ENCODE data around the gene BSPH1.
"Not testable (repeated sequence)": the region's sequence is repeated elsewhere in the genome, so short reads cannot be mapped to it uniquely, and the experiment has no call there.

The BSPH1 gene, protein sequence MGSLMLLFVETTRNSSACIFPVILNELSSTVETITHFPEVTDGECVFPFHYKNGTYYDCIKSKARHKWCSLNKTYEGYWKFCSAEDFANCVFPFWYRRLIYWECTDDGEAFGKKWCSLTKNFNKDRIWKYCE

GRCh38 chr19:47992070-47992469, at the start of gene BSPH1:
Gene BSPH1 (minus strand): TSS chr19:47992170. CDS start chr19:47992081, 89 bp downstream.
- no peak for DNase-seq (ENCODE audit: low read depth in 2 of 2)

- no peak for DNase-seq (ENCODE audit: low read depth in 2 of 2)
Observed at GRCh38 chr19:48036765-48037164, 44.8 kb upstream of the BSPH1 start.

DNA sequence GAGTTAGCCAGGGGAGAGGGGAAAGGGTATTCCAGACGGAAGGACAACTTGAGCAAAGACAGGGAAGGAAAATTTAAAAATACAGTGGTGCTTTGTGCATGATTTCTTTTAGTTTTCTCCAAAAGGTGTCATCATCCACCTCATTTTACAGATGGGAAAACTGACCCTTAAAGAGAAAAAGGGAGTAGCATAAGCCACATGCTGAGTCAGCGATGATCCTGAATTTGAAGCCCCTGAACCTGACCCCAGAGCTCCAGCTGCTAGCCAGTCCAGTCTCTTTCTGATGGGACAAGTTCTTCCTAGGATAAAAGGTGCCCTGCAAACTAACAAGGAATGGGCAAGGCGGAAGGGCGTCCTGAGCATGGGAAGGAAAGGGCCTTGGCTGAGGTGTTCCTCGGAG, 41.6 kb upstream of the BSPH1 start:
- DNase-seq (ENCODE audit: low read depth in 2 of 2), result no peak

- no peak for DNase-seq (ENCODE audit: low read depth in 2 of 2)
Observed at GRCh38 chr19:48030073-48030472, 38.1 kb upstream of the BSPH1 start.

- no peak for DNase-seq (ENCODE audit: low read depth in 2 of 2)
Observed at GRCh38 chr19:48029431-48029830, 37.5 kb upstream of the BSPH1 start.

- no peak for DNase-seq (ENCODE audit: low read depth in 2 of 2)
Observed at GRCh38 chr19:48025480-48025879, 33.5 kb upstream of the BSPH1 start.

DNA sequence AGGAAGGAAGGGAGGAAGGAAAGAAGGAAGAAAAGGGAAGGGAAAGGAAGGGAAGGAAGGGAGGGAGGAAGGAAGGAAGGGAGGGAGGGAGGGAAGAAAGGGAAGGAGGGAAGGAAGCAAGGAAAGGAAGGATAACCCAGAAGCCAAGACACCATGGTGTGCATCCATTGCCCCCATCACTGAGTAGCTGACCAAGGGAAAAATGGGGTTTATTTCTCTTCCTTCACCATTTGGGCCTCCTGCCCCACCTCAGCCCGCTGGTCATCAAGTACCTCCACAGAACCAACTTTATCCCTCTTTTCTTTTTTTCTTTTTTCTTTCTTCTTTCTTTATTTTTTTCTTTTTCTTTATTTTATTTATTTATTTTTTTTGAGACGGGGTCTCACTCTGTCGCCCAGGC, 31.5 kb upstream of the BSPH1 start:
- DNase-seq (ENCODE audit: low read depth in 2 of 2), result no peak

- no peak for DNase-seq (ENCODE audit: low read depth in 2 of 2)
Observed at GRCh38 chr19:48023011-48023410, 31.0 kb upstream of the BSPH1 start.

- no peak for DNase-seq (ENCODE audit: low read depth in 2 of 2)
Observed at GRCh38 chr19:48020686-48021085, 28.7 kb upstream of the BSPH1 start.

GRCh38 chr19:48010932-48011758, 19.2 kb upstream of the BSPH1 start:
- no peak for DNase-seq (ENCODE audit: low read depth in 2 of 2)

DNA sequence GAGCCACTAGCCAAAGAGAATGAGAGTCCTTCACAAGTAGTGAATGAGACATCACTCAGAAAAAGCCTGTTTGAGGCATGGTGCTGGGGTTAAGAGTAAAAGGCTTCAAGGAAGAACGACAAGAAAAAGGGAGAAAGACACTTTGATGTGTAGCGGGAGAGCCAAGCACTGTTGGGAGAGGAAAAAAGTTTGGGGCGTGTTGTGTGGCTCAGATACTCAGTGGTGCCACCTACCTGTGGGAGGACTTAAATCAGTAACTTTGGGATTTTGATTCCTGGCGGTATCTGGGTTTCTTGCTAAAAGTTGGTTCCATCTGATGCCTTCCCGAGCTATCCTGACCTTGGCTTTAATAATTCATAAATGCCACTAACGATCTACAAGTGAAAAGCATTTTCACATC, 14.8 kb upstream of the BSPH1 start:
- DNase-seq (ENCODE audit: low read depth in 2 of 2), result no peak

GRCh38 chr19:48004236-48004635, 12.3 kb upstream of the BSPH1 start:
- no peak for DNase-seq (ENCODE audit: low read depth in 2 of 2)

GRCh38 chr19:48000846-48001245, 8.9 kb upstream of the BSPH1 start:
- no peak for DNase-seq (ENCODE audit: low read depth in 2 of 2)

DNA sequence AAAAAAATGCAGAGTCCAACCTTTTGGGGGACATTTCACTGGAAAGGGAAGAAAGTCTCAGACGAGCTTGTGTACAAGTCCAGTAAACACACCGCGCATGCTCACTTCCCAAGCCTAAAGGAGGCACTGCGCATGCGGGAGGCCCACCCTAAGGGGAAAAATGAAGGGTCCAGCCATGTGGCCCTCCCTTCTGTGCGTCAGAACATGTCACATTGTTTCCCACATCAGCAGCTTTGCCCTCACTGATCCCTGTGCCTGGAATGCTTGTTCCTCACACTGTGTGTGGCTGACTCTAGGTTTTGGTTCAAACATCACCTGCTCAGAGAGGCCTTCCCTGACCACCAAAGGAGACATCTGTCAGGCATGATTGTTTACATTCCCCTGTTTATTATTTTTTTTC, 6.8 kb upstream of the BSPH1 start:
- DNase-seq (ENCODE audit: low read depth in 2 of 2), result no peak

DNA sequence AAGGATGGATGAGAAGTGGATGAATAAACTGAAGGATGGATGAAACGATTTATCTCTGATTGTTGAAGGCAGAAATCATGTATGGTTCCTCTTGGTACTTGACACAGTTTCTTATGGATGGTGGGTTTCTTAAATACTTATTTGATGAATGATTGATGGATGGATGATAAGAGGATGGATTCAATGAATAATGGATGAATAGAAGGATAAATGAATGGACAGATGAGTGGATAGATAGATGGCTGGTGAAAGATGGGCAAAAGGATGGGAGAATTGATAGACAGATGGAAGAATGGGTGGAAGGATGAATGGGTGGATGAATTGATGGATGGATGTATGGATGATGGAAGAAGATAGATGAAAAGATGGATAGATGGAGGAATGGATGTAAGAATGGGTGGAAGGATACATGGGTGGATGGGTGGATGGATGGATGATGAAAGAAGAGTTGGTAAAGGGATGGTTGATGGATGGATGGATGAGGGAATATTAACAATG, 4.3 kb upstream of the BSPH1 start:
- DNase-seq (ENCODE audit: low read depth in 2 of 2), result no peak

GRCh38 chr19:47994209-47994802, 2.3 kb upstream of the BSPH1 start, which contains the start of gene ELSPBP1:
Gene ELSPBP1 (plus strand): TSS chr19:47994632. CDS start chr19:48008668, 14,036 bp downstream.
- DNase-seq (ENCODE audit: low read depth in 2 of 2), result no peak

GRCh38 chr19:47991191-47991808, 670 bp downstream of the BSPH1 start:
- no peak for DNase-seq (ENCODE audit: low read depth in 2 of 2)

- DNase-seq (ENCODE audit: low read depth in 2 of 2), result no peak
Observed at GRCh38 chr19:47973529-47973928, 18.4 kb downstream of the BSPH1 start.

DNA sequence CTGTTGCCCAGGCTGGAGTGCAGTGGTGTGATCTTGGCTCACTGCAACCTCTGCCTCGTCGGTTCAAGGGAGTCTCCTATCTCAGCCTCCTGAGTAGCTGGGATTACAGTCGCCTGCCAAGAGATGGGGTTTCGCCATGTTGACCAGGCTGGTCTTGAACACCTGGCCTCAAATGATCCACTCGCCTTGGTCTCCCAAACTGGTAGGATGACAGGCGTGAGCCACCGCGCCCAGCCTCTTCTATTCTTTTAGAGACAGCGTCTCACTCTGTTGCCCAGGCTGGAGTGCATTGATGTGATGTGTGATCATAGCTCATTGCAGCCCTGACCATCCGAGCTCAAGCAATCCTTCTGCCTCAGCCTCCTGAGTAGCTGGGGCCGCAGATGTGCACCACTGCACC, 36.0 kb downstream of the BSPH1 start:
- not testable (repeated sequence) for DNase-seq (ENCODE audit: low read depth in 2 of 2)

DNA sequence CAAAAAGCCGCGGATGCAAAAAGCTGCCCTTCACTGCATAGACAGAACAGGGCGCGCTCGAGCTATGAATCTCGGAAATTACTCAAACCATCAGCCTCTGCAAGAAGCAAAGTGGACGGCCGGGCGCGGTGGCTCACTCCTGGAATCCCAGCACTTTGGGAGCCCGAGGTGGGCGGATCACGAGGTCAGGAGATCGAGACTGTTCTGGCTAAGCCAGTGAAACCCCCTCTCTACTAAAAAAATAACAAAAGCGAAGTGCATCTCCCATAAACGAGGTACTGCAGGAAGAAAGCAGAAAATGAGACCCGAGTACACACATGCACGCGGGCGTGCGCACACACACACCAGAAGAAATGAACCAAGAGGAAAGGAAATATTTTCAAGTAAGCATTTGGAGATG, 39.8 kb downstream of the BSPH1 start:
- DNase-seq (ENCODE audit: low read depth in 2 of 2), result not testable (repeated sequence)

DNA sequence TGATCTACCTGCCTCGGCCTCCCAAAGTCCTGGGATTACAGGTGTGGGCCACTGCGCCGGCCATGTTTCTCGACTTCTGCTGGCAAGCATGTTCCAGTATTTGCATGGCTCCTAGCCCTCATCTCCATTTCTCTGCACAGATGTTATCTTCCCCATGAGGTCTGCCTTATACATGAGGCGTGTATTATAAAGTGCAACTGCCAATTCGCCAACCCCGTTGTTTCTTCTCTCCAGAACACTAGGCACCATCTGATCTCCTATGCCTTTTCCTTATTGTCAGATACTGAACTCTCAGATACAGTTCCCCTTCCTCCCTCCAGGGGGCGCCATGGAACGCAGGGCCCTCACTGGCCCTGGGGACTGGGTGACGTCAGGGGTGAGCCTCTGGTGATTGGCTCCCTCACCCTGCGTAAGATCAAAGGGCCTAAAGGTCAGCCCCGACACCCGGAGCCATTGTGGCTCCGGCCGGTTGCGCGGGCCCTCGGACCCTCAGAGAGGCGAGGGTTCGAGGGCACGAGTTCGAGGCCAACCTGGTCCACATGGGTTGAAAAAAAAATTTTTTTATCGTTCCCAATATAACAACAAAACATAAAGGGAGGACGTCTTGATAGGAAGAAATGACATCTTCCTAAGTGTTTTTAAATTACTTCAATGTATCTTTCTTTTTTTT, 42.0 kb downstream of the BSPH1 start:
- not testable (repeated sequence) for DNase-seq (ENCODE audit: low read depth in 2 of 2)

DNA sequence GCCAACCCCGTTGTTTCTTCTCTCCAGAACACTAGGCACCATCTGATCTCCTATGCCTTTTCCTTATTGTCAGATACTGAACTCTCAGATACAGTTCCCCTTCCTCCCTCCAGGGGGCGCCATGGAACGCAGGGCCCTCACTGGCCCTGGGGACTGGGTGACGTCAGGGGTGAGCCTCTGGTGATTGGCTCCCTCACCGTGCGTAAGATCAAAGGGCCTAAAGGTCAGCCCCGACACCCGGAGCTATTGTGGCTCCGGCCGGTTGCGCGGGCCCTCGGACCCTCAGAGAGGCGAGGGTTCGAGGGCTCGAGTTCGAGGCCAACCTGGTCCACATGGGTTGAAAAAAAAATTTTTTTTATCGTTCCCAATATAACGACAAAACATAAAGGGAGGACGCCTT, 63.4 kb downstream of the BSPH1 start:
- DNase-seq (ENCODE audit: low read depth in 2 of 2), result not testable (repeated sequence)

Data from stimulated activated CD8-positive, alpha-beta memory T cell treated with anti-CD3 and anti-CD28 coated beads, Interleukin-15, amount 100 ng/mL, for 4 hours (primary cell).